ENCODE data around the gene PPFIA2.

- TF ChIP-seq, protein P1, sequence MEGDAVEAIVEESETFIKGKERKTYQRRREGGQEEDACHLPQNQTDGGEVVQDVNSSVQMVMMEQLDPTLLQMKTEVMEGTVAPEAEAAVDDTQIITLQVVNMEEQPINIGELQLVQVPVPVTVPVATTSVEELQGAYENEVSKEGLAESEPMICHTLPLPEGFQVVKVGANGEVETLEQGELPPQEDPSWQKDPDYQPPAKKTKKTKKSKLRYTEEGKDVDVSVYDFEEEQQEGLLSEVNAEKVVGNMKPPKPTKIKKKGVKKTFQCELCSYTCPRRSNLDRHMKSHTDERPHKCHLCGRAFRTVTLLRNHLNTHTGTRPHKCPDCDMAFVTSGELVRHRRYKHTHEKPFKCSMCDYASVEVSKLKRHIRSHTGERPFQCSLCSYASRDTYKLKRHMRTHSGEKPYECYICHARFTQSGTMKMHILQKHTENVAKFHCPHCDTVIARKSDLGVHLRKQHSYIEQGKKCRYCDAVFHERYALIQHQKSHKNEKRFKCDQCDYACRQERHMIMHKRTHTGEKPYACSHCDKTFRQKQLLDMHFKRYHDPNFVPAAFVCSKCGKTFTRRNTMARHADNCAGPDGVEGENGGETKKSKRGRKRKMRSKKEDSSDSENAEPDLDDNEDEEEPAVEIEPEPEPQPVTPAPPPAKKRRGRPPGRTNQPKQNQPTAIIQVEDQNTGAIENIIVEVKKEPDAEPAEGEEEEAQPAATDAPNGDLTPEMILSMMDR (IDR thresholded peaks at IDR 0.05; ENCODE audit: low read length) = no peak
- no peak for TF ChIP-seq EZH2 (IDR thresholded peaks at IDR 0.05; ENCODE audit: borderline replicate concordance, low read length)
Observed at GRCh38 chr12:81564237-81564636, 194.9 kb downstream of the PPFIA2 start.
